IMR-90 (cell line): ENCODE measurements around the gene EFNA5. TPM values are rescaled to one million over a fixed set of nuclear protein-coding genes. Genes with fewer than 3 reads are reported as not detected.

ENCODE experiments used
- ATAC-seq: fragments of 200-7000 bp; cut with Tn5 transposase; 2 replicates; pipeline ENCODE4 v1.9.1; 2020; ENCODE audit warnings: low read depth, mild to moderate bottlenecking, moderate library complexity
- BruUV-seq: library from RNA; stranded (reverse); fragments of 400-500 nt; replicated peaks from 2 replicates; lab custom pipeline; 2021; lab: Mats Ljungman, UMichigan
- CTCF ChIA-PET: fragments of 300-600 bp; formaldehyde crosslinking; extraction: SDS; loops from one replicate; lab custom pipeline; 2021; ENCODE audit warnings: antibody characterized with exemption; lab: Yijun Ruan, JAX
- POLR2A ChIA-PET: fragments of 300-600 bp; sonication (Branson Sonifier 250); formaldehyde crosslinking; loops from one replicate; lab custom pipeline; 2022; ENCODE audit warnings: antibody characterized with exemption; ENCODE audit not compliant: unreplicated experiment; lab: Charles Lee
- DNase-seq: peaks from one replicate; pipeline ENCODE4 v3.0.0; 2013
- H2AFZ ChIP-seq: replicated peaks from 2 replicates; pipeline ENCODE3; 2013; ENCODE audit warnings: low read length, mild to moderate bottlenecking; ENCODE audit not compliant: poor library complexity
- H2AK5ac ChIP-seq: 2 replicates; pipeline ENCODE4 v1.6.1; 2013; ENCODE audit warnings: low read depth, low read length, inconsistent platforms
- H2AK9ac ChIP-seq: replicated peaks from 2 replicates; pipeline ENCODE3; 2013; ENCODE audit warnings: mild to moderate bottlenecking, low read depth, low read length, moderate library complexity; ENCODE audit not compliant: poor library complexity
- H2BK120ac ChIP-seq: 2 replicates; pipeline ENCODE4 v1.6.1; 2013; ENCODE audit warnings: low read depth, low read length, inconsistent platforms
- H2BK15ac ChIP-seq: 3 replicates; pipeline ENCODE4 v1.6.1; 2013; ENCODE audit warnings: low read depth, low read length, inconsistent platforms
- H2BK20ac ChIP-seq: 2 replicates; pipeline ENCODE4 v1.6.1; 2013; ENCODE audit warnings: low read depth, mild to moderate bottlenecking, inconsistent platforms, low read length, moderate library complexity
- H2BK5ac ChIP-seq: 2 replicates; pipeline ENCODE4 v1.6.1; 2013; ENCODE audit warnings: mild to moderate bottlenecking, low read depth, low read length, inconsistent platforms; ENCODE audit not compliant: poor library complexity, severe bottlenecking
- H3K14ac ChIP-seq: replicated peaks from 2 replicates; pipeline ENCODE4 v1.6.1; 2013; ENCODE audit warnings: low read depth, low read length, inconsistent platforms
- H3K18ac ChIP-seq: 2 replicates; pipeline ENCODE4 v1.6.1; 2013; ENCODE audit warnings: low read depth, low read length, control low read depth
- H3K23ac ChIP-seq: 2 replicates; pipeline ENCODE4 v1.6.1; 2013; ENCODE audit warnings: low read depth, low read length, inconsistent platforms
- H3K27ac ChIP-seq: 2 replicates; pipeline ENCODE4 v1.5.1; 2013; ENCODE audit warnings: mild to moderate bottlenecking, control low read depth, low read length; ENCODE audit not compliant: insufficient read depth
- H3K27me3 ChIP-seq: 2 replicates; pipeline ENCODE4 v1.6.1; 2013; ENCODE audit warnings: low read length; ENCODE audit not compliant: control insufficient read depth, insufficient read depth
- H3K36me3 ChIP-seq: 2 replicates; pipeline ENCODE4 v1.6.1; 2013; ENCODE audit warnings: low read length, mixed read lengths; ENCODE audit not compliant: control insufficient read depth, insufficient read depth
- H3K4ac ChIP-seq: 2 replicates; pipeline ENCODE4 v1.6.1; 2013; ENCODE audit warnings: low read depth, low read length, inconsistent platforms
- H3K4me1 ChIP-seq: 2 replicates; pipeline ENCODE4 v1.6.1; 2013; ENCODE audit warnings: low read length, mixed read lengths; ENCODE audit not compliant: control insufficient read depth, insufficient read depth
- H3K4me2 ChIP-seq: 2 replicates; pipeline ENCODE4 v1.6.1; 2013; ENCODE audit warnings: low read depth, mild to moderate bottlenecking, control low read depth, low read length, moderate library complexity
- H3K4me3 ChIP-seq: 2 replicates; pipeline ENCODE4 v1.5.1; 2013; ENCODE audit warnings: low read depth, mild to moderate bottlenecking, control low read depth, low read length, moderate library complexity; ENCODE audit not compliant: insufficient read depth
- H3K56ac ChIP-seq: 2 replicates; pipeline ENCODE4 v1.6.1; 2013; ENCODE audit warnings: low read length, inconsistent platforms; ENCODE audit not compliant: insufficient read depth; ENCODE audit errors: extremely low read depth
- H3K79me1 ChIP-seq, 2 experiments: 2 replicates each; pipeline ENCODE4 v1.6.1; 2013; ENCODE audit warnings: low read length in 2 of 2, inconsistent platforms in 1 of 2, low read depth in 1 of 2
- H3K9ac ChIP-seq: 2 replicates; pipeline ENCODE4 v1.6.1; 2013; ENCODE audit warnings: low read depth, low read length, control low read depth
- H3K9me1 ChIP-seq: 2 replicates; pipeline ENCODE4 v1.6.1; 2013; ENCODE audit warnings: low read length, inconsistent platforms; ENCODE audit not compliant: insufficient read depth
- H3K9me3 ChIP-seq: 2 replicates; pipeline ENCODE4 v1.6.1; 2013; ENCODE audit warnings: low read length; ENCODE audit not compliant: control insufficient read depth, insufficient read depth
- H4K20me1 ChIP-seq: 2 replicates; pipeline ENCODE4 v1.6.1; 2013; ENCODE audit warnings: low read length, inconsistent platforms; ENCODE audit not compliant: insufficient read depth
- H4K5ac ChIP-seq: 2 replicates; pipeline ENCODE4 v1.6.1; 2013; ENCODE audit warnings: mild to moderate bottlenecking, low read depth, low read length, control low read depth
- H4K8ac ChIP-seq, 2 experiments: 2 replicates each; pipeline ENCODE4 v1.6.1; 2013; ENCODE audit warnings: low read depth in 2 of 2, low read length in 2 of 2, control low read depth in 1 of 2, inconsistent platforms in 1 of 2
- H4K91ac ChIP-seq: 2 replicates; pipeline ENCODE4 v1.6.1; 2013; ENCODE audit warnings: low read depth, low read length, inconsistent platforms; ENCODE audit not compliant: insufficient read depth
- BHLHE40 ChIP-seq: fragments of 150-350 bp; IDR thresholded peaks from 2 replicates; pipeline ENCODE4 v1.6.1; 2016; ENCODE audit warnings: mild to moderate bottlenecking, low read depth, low read length
- CEBPB ChIP-seq: IDR thresholded peaks from 2 replicates; pipeline ENCODE4 v1.6.1; 2012; ENCODE audit warnings: low read depth, low read length, improper control_type of control experiment
- CHD1 ChIP-seq: IDR thresholded peaks from 2 replicates; pipeline ENCODE4 v1.6.1; 2012; ENCODE audit warnings: low read depth, low read length, improper control_type of control experiment
- MAFK ChIP-seq: IDR thresholded peaks from 2 replicates; pipeline ENCODE4 v1.6.1; 2012; ENCODE audit warnings: low read depth, low read length, improper control_type of control experiment
- MAZ ChIP-seq: IDR thresholded peaks from 2 replicates; pipeline ENCODE4 v1.6.1; 2012; ENCODE audit warnings: low read depth, mild to moderate bottlenecking, low read length, improper control_type of control experiment, moderate library complexity, borderline replicate concordance
- MXI1 ChIP-seq: IDR thresholded peaks from 2 replicates; pipeline ENCODE4 v1.6.1; 2012; ENCODE audit warnings: low read depth, mild to moderate bottlenecking, low read length, moderate library complexity, borderline replicate concordance
- NFE2L2 ChIP-seq: fragments of 150-350 bp; IDR thresholded peaks from 2 replicates; pipeline ENCODE4 v1.6.1; 2016; ENCODE audit warnings: low read depth, mild to moderate bottlenecking, low read length
- POLR2A ChIP-seq: IDR thresholded peaks from 2 replicates; pipeline ENCODE4 v1.6.1; 2012; ENCODE audit warnings: mild to moderate bottlenecking, low read depth, low read length
- SMC3 ChIP-seq: fragments of 150-350 bp; IDR thresholded peaks from 2 replicates; pipeline ENCODE4 v1.6.1; 2016; ENCODE audit warnings: low read depth, mild to moderate bottlenecking, antibody characterized with exemption, low read length, moderate library complexity
- dilution Hi-C: fragments of 300-500 bp; cut with HindIII; formaldehyde crosslinking; loops from one replicate; pipeline ENCODE4 v1.14.3; 2018; ENCODE audit warnings: low sequenced_read_pairs; ENCODE audit not compliant: unreplicated experiment
- in situ Hi-C: fragments of 300-500 bp; cut with MboI; formaldehyde crosslinking; loops from 3 replicates; pipeline ENCODE4 v1.14.3; 2019; ENCODE audit warnings: low sequenced_read_pairs, inconsistent platforms, mixed read lengths
- intact Hi-C: fragments of 100-400 bp; cut with micrococcal nuclease; formaldehyde crosslinking; loops from 2 replicates; pipeline ENCODE4 v1.10.0; 2022
- polyA plus RNA-seq, 3 experiments: library from polyadenylated mRNA; depleted of rRNA; stranded (reverse); fragments of >200 nt; gene quantifications; 2 replicates each; pipeline ENCODE4 v1.2.3, GENCODE V29; 2012; ENCODE audit warnings: low replicate concordance in 1 of 3
- total RNA-seq: library from RNA; depleted of rRNA; stranded (reverse); fragments of >200 nt; gene quantifications from 2 replicates; pipeline ENCODE4 v1.2.3, GENCODE V29; 2012
- TF ChIP-seq, protein P1 (sequence below): fragments of 150-350 bp; IDR thresholded peaks from 2 replicates; pipeline ENCODE4 v1.6.1; 2016; ENCODE audit warnings: low read depth, mild to moderate bottlenecking, low read length, moderate library complexity, borderline replicate concordance
- TF ChIP-seq, protein P2 (sequence below): fragments of 150-350 bp; IDR thresholded peaks from 2 replicates; pipeline ENCODE4 v1.6.1; 2017; ENCODE audit warnings: mild to moderate bottlenecking, antibody characterized with exemption, low read length, low read depth

The EFNA5 gene
- total and polyA plus RNA-seq, 2 of the 4 experiments (the other 2 are of a cell fraction), result 1.5 to 1.6 TPM

DNA sequence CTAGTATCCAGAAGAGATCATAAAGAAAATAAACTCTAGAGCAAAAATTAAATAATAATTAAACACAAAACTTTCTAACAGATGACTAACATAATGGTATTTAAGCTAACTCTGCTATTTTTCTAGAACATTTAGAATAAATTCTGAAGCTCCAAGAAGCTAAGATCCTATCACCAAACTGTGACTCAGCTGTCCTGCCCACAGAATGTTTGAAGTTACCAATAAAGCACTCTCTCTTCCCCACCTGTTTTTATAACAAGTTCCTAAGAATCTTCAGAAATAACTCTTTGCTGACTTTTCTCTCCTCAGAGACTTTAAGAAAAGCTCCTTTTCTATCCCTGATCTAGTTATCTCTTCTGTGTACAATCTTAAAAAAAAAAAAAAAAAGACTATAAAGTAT is 6.0 kb upstream of the EFNA5 start:
- no peaks in the 10 kb centered on the region for H4K20me1 ChIP-seq
- no peak overlapping the region for H3K23ac ChIP-seq
- H2BK5ac ChIP-seq, result no peak overlapping the region
- no peak overlapping the region for H3K4ac ChIP-seq
- H2AK5ac ChIP-seq, result no peak overlapping the region
- CTCF ChIA-PET, result interaction anchor here (0.7 kb wide), 1 partner anchor 1407 kb away, joined by 4 read pairs; no protein-coding TSS in a partner anchor
- DNase-seq (peak; percentile 17), ATAC-seq (no peak)
- H3K27ac ChIP-seq, result no peak overlapping the region
- no peak overlapping the region for H4K5ac ChIP-seq
- no TSS peak for BruUV-seq
- H3K14ac ChIP-seq, result no peak overlapping the region
- TF ChIP-seq NFE2L2, result no peak
- no peak for TF ChIP-seq SMC3
- no peak for TF ChIP-seq MXI1
- TF ChIP-seq, protein P1, sequence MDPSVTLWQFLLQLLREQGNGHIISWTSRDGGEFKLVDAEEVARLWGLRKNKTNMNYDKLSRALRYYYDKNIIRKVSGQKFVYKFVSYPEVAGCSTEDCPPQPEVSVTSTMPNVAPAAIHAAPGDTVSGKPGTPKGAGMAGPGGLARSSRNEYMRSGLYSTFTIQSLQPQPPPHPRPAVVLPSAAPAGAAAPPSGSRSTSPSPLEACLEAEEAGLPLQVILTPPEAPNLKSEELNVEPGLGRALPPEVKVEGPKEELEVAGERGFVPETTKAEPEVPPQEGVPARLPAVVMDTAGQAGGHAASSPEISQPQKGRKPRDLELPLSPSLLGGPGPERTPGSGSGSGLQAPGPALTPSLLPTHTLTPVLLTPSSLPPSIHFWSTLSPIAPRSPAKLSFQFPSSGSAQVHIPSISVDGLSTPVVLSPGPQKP, result no peak
- no peak for TF ChIP-seq CHD1
- no peak for TF ChIP-seq BHLHE40
- TF ChIP-seq MAFK, result no peak
- TF ChIP-seq CEBPB, result no peak
- TF ChIP-seq POLR2A, result no peak
- TF ChIP-seq, protein P2, sequence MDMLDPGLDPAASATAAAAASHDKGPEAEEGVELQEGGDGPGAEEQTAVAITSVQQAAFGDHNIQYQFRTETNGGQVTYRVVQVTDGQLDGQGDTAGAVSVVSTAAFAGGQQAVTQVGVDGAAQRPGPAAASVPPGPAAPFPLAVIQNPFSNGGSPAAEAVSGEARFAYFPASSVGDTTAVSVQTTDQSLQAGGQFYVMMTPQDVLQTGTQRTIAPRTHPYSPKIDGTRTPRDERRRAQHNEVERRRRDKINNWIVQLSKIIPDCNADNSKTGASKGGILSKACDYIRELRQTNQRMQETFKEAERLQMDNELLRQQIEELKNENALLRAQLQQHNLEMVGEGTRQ, result no peak
- no peak for TF ChIP-seq MAZ
- no peak overlapping the region for H3K56ac ChIP-seq
- H3K4me2 ChIP-seq, result no peak overlapping the region
- H4K91ac ChIP-seq, result no peak overlapping the region
- H3K9me1 ChIP-seq, result no peaks in the 10 kb centered on the region
- no peaks in the 10 kb centered on the region for H3K36me3 ChIP-seq
- no peak overlapping the region for H4K8ac ChIP-seq
- no peak overlapping the region for H3K18ac ChIP-seq
- no peak overlapping the region for H2AK9ac ChIP-seq
- no peaks in the 10 kb centered on the region for H3K9me3 ChIP-seq
- peaks cover 2% of the 10 kb centered on the region; the same call in 1 of the 2 replicates for H3K27me3 ChIP-seq
- dilution Hi-C loops (no loop called here), intact Hi-C loops (loop anchor here (2.0 kb wide), 1 partner anchor 516 kb away; no protein-coding TSS in a partner anchor), in situ Hi-C loops (loop anchor here (10.0 kb wide), 1 partner anchor 1412 kb away; no protein-coding TSS in a partner anchor)
- POLR2A ChIA-PET, result no interaction called here
- H3K4me1 ChIP-seq, result no peaks in the 10 kb centered on the region
- no peak overlapping the region for H2BK20ac ChIP-seq
- no peak overlapping the region for H2AFZ ChIP-seq
- no peak overlapping the region for H2BK15ac ChIP-seq
- H3K9ac ChIP-seq, result no peak overlapping the region
- H2BK120ac ChIP-seq, result no peak overlapping the region
- H3K79me1 ChIP-seq, result no peaks in the 10 kb centered on the region
- H3K4me3 ChIP-seq, result no peak overlapping the region
